Motor neuron (in vitro differentiated cells): Measurements from ENCODE around the gene PAIP1. TPM values are rescaled to one million over a fixed set of nuclear protein-coding genes. Genes with fewer than 3 reads are reported as not detected.

ENCODE experiments used
- ATAC-seq, 8 experiments: fragments of 200-7000 bp; cut with Tn5 transposase; replicated peaks in 6 of 8; 2 replicates each; pipeline ENCODE4 v1.8.0; 2021; ENCODE audit warnings: mild to moderate bottlenecking in 8 of 8, moderate library complexity in 8 of 8
- H3K27ac ChIP-seq, 2 donors: fragments of 250-450 bp; sonication (Bioruptor Pico); 2 replicates each; pipeline ENCODE4 v1.9.0; 2021; ENCODE audit warnings: antibody characterized with exemption in 2 of 2, mild to moderate bottlenecking in 2 of 2, moderate library complexity in 1 of 2
- H3K4me1 ChIP-seq, 2 donors: fragments of 250-450 bp; sonication (Bioruptor Pico); replicated peaks in 1 of 2; 2 replicates each; pipeline ENCODE4 v1.6.1; 2021; ENCODE audit warnings: antibody characterized with exemption in 2 of 2, mild to moderate bottlenecking in 2 of 2, moderate library complexity in 1 of 2
- H3K4me3 ChIP-seq, 5 donors: fragments of 250-450 bp; sonication (Bioruptor Pico); 2 replicates each; pipeline ENCODE4 v1.9.0; 2021; ENCODE audit warnings: antibody characterized with exemption in 5 of 5, mild to moderate bottlenecking in 5 of 5, moderate library complexity in 4 of 5
- WGBS, 10 experiments: fragments of 450-650 bp; shearing (Covaris generic); methylation state at CpG; one replicate each; pipeline ENCODE4 v1.0.0; 2022; 5-methylcytosine and 5-hydroxymethylcytosine counted together
- in situ Hi-C, 9 experiments: fragments of 400-800 bp; cut with MboI; loops; one replicate each; pipeline ENCODE4 v1.15.0; 2021; ENCODE audit warnings: low sequenced_read_pairs in 9 of 9, low pct_unique_long_range_greater_than_20kb in 2 of 9; ENCODE audit not compliant: unreplicated experiment in 9 of 9
- total RNA-seq, 8 experiments: library from RNA; unstranded; fragments of 300-600 nt; gene quantifications; 2 replicates each; pipeline versions ENCODE4 v1.2.3 to v1.2.4, GENCODE V29; 2022

PAIP1 gene
- total RNA-seq, 8 experiments from 2014 or later: 74.4 to 126 (median 88.0) TPM

DNA sequence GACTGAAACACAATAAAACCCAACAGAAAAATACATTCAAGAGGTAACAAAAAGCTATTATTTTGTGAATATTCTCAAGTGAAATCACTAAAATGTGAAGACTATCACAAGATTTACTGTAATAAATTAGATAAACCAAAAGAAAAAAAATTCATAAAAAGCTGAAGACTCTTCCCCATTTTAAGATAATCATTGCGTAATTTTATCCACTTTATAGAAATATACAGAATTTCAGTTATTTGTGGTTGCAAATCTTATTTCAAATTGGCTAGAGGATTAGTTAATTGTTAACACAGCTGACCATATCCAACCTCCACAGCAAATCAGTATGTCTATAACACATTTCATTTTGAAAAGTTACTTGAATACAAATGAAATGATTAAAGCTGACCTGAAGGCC, 65.6 kb downstream of the PAIP1 start:
- Histone ChIP-seq H3K4me1 (no peaks in the 10 kb centered on the region), H3K27ac (no peak overlapping the region), H3K4me3 (no peak overlapping the region)
- ATAC-seq: no peak
- WGBS, 10 experiments: 92 to 100% (median 100%) methylated on average over 1 of the region's 1 CpG; no CpG with 5 or more reads in 1 of the 10 experiments
- in situ Hi-C loops: no loop called here

DNA sequence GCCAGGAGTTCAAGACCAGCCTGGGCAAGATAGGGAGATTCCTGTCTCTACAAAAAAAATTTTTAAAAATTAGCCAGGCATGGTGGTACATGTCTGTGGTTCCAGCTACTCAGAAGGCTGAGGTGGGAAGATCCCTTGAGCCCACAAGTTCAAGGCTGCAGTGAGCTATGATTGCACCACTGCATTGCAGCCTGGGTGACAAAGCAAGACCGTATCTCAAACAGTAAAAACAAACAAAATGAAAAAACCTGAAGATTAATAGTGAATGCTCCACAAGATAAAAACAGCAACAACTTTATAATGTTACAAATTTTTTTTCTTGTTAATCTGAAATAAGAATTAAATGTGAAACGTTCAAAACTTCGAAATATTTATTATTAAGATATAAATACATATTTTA, 70.5 kb downstream of the PAIP1 start:
- 88 to 100% (median 93%) methylated on average over 2 to 3 of the region's 3 CpGs; no CpG with 5 or more reads in 1 of the 10 experiments for WGBS, 10 experiments
- in situ Hi-C loops: no loop called here
- no peak for ATAC-seq
- Histone ChIP-seq H3K27ac (no peak overlapping the region), H3K4me1 (peaks cover 0 to 10% of the 10 kb centered on the region in 2 donors), H3K4me3 (no peak overlapping the region)

GRCh38 chr5:43485406-43485805, 71.5 kb downstream of the PAIP1 start:
- peaks cover 0 to 10% of the 10 kb centered on the region in 2 donors for H3K4me1 ChIP-seq
- H3K4me3 ChIP-seq: no peak overlapping the region
- WGBS, 10 experiments: 100% methylated on average over 1 of the region's 2 CpGs; no CpG with 5 or more reads in 7 of the 10 experiments
- no peak for ATAC-seq
- H3K27ac ChIP-seq: no peak overlapping the region
- in situ Hi-C loops: no loop called here

DNA sequence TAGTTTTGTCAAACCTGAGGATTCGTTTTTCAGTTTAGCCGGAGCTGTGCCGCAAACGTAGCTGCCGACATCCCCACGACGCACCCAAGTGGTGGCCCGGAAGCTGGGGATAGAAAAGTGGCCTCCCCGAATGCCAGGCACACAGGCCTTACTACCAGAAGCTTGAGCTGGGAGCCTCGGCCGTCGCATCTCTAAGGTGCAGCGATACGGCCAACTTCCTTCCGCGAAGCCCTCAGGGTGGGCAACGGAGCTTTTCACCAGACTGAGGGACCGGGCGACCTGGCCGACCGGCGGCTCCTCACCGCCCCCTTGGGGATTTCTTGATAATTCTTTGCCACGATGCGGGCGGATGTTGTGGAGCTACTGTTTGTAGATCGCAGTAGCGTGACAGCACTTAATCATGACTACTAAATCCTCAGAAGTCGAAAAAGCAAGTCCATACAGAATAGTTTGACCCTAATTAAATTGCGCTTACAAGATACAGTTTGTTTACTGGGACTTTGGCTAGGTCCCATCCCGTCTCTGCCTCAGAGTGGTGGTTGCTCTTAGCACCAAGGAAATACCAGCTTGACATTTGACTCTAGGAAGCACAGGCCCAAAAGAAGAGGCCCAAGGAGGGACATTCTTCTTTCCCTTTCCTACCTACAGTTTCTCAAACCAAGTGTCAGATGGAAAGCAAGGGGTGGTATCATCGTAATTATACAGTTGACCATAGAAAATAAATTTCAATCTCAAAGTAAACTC, 72.6 kb downstream of the PAIP1 start:
- ATAC-seq: peak; percentile 68 to 76 (median 72)
- peak overlapping the region; percentile 80 to 89 for H3K27ac ChIP-seq
- peaks cover 0 to 10% of the 10 kb centered on the region in 2 donors for H3K4me1 ChIP-seq
- peak overlapping the region; percentile 50 to 87 (median 65) for H3K4me3 ChIP-seq
- in situ Hi-C loops: no loop called here
- 3 to 50% (median 11%) methylated on average over 2 to 19 of the region's 32 CpGs; no CpG with 5 or more reads in 3 of the 10 experiments for WGBS, 10 experiments

DNA sequence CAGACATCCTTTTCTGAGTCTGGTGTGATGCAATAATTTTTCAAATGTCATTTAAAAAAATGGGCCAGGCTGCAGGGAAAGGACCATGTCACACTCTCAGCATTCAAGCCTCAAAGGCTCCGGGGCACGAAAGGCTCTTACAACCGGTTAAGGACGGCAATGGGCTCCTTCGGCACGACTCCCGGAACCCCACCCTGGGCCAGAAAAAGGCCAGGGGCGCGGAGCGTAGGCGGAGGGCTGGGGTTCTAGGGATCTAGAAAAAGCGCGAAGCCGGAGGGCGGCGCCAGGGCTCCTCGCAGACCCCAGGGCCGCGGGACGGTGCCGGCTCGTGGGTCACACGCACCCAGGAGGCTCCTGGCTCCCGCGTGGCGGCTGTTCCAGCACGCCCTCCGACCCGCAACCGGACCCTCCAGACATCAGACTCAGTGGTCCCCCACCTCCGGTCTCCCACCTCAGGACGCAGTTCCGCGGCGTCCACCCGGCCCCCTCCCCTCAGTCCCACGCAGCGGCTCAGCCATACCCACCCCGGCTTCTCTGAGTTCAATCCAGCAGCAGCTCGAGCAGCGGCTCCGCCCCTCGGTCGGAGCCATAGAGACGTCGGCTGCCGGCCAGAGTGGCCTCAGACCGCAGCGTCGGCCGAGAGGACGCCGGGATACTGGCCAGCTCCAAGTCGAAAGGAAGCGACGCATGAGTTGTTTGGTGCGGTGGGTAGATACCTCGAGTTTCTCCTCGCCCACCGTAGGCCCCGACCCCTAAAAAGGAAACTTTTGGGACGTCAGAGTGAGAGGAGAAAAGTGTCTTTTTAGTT, 73.4 kb downstream of the PAIP1 start, which contains the start of gene TMEM267:
Gene TMEM267 (minus strand): TSS at position 568 of the 808 bp plus-strand sequence. CDS start 29,896 bp downstream, outside the sequence.
- in situ Hi-C loops: no loop called here
- peak; percentile 84 to 97 (median 96) for ATAC-seq
- H3K4me3 ChIP-seq: peak within 1 kb of the TSS; percentile 50 to 87 (median 65)
- 0 to 4% (median 0%) methylated on average over 1 to 25 of the region's 62 CpGs; no CpG with 5 or more reads in 2 of the 10 experiments for WGBS, 10 experiments
- H3K4me1 ChIP-seq: peaks cover 0 to 10% of the 10 kb centered on the region in 2 donors
- H3K27ac ChIP-seq: peak within 1 kb of the TSS; percentile 80 to 89

DNA sequence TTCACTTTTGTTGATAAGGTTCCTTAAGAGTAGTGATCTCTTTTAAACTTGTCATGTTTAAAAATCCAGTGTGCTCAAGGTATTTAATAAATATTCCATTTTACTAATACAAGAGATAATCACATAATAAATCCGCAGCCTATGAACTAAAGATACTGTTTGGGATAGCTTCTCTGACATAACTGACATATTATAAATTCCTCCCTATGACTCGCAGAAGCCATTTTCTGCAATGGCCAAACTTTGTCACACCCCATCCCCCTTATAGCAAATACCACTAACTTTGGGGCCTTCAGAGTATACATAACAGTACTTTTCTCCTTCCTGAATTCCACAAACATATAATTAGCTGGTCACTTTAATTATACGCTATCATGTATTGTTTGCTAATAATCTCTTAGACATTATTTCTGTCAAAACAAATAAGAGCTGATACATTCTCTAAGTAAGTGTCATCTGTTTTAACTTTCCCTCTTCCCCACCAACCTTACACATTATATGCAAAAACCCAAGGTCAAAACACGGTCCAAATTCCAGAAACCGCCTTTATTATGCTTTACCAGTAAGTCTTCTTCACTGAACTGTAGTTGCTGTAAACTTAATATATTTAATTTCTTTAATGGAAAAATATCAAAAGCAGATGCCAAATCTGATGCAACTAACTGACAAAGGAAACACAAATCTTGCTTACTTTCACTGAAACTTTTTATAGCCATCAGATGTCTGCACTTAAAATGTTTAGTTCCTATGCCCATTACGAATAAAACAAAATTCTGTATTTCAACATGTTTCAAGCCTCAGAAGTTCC, 74.2 kb downstream of the PAIP1 start:
- no peak for ATAC-seq
- peak overlapping the region; percentile 50 to 87 (median 65) for H3K4me3 ChIP-seq
- WGBS, 10 experiments: 6 to 60% (median 35%) methylated on average over 3 to 6 of the region's 6 CpGs
- H3K4me1 ChIP-seq: peaks cover 0 to 10% of the 10 kb centered on the region in 2 donors
- in situ Hi-C loops: no loop called here
- H3K27ac ChIP-seq: peak overlapping the region; percentile 80 to 89

Other genes with a start within 250 kb of the PAIP1 start
- gene HMGCS1, start 243.7 kb downstream of the PAIP1 start, total RNA-seq: 100 to 1,000 TPM in 5 of 8 experiments, 10 to 100 TPM in 3; 65.3 to 323 (median 207) TPM
- 1 to 10 TPM in 2 of 8 experiments, under 1 TPM in 4, not detected in 2; 0.11 to 4.0 (median 0.63) TPM for gene CCL28, start 144.7 kb downstream of the PAIP1 start, total RNA-seq
- gene TMEM267, start 73.2 kb downstream of the PAIP1 start, total RNA-seq: 10 to 100 TPM in 3 of 8 experiments, 1 to 10 TPM in 5; 5.7 to 20.2 (median 9.0) TPM
- gene C5orf34, start 41.9 kb downstream of the PAIP1 start, total RNA-seq: 10 to 100 TPM in 2 of 8 experiments, 1 to 10 TPM in 6; 2.2 to 19.0 (median 6.3) TPM
- 100 to 1,000 TPM in 1 of 8 experiments, 10 to 100 TPM in 7; 37.0 to 112 (median 50.4) TPM for gene NNT, start 46.1 kb upstream of the PAIP1 start, total RNA-seq